PC-3 (cell line): ENCODE data around the gene SRSF1.

ENCODE experiments used
- CTCF ChIP-seq: fragments of 300-600 bp; sonication (generic); conservative IDR thresholded peaks from 2 replicates; pipeline ENCODE4 v1.5.1; 2017; ENCODE audit warnings: antibody characterized with exemption, low read depth, mild to moderate bottlenecking, low read length
- EZH2 ChIP-seq: fragments of 300-600 bp; sonication (generic); IDR thresholded peaks from one replicate; pipeline ENCODE4 v1.6.1; 2017; ENCODE audit warnings: antibody characterized with exemption, mild to moderate bottlenecking, low read length; ENCODE audit not compliant: unreplicated experiment
- EZH2phosphoT487 ChIP-seq: fragments of 300-600 bp; sonication (generic); IDR thresholded peaks from 2 replicates; pipeline ENCODE4 v1.6.1; 2018; ENCODE audit warnings: mild to moderate bottlenecking, antibody characterized with exemption, low read length, borderline replicate concordance

- TF ChIP-seq EZH2phosphoT487: no peak
- no peak for TF ChIP-seq CTCF
- no peak for TF ChIP-seq EZH2
Observed at GRCh38 chr17:57955183-57955931, 51.7 kb downstream of the SRSF1 start, which contains the start of gene CUEDC1.
